ENCODE data around the gene SLC2A5.
"Not testable (repeated sequence)": the region's sequence is repeated elsewhere in the genome, so short reads cannot be mapped to it uniquely, and the experiment has no call there.

The SLC2A5 gene

DNA sequence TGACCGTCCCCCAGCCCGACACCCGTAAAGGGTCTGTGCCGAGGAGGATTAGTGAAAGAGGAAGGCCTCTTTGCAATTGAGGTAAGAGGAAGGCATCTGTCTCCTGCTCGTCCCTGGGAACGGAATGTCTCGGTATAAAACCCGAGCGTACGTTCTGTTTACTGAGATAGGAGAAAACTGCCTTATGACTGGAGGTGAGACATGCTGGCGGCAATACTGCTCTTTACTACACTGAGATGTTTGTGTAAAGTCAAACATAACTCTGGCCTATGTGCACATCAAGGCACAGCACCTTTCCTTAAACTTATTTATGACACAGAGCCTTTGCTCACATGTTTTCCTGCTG is 67.2 kb downstream of the SLC2A5 start:
- not testable (repeated sequence) for DNase-seq

DNA sequence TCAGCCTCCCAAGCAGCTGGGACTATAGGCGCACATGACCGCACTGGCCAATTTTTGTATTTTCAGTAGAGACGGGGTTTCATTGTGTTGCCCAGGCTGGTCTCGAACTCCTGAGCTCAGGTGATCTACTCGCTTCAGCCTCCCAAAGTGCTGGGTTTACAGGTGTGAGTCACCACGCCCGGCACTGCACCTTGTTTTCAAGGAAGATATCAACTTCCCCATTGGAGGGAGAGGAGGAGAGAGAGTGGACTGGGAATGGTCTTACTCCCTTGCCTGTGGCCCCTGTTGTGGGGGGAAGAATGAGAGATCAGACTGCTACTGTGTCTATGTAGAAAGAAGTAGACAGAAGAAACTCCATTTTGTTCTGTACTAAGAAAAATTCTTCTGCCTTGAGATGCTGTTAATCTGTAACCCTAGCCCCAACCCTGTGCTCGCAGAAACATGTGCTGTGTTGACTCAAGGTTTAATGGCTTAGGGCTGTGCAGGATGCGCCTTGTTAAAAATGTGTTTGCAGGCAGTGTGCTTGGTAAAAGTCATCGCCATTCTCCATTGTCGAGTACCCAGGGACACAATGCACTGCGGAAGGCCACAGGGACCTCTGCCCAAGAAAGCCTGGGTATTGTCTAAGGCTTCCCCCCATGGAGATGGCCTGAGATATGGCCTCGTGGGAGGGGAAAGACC is 67.8 kb downstream of the SLC2A5 start:
- DNase-seq, result not testable (repeated sequence)

DNA sequence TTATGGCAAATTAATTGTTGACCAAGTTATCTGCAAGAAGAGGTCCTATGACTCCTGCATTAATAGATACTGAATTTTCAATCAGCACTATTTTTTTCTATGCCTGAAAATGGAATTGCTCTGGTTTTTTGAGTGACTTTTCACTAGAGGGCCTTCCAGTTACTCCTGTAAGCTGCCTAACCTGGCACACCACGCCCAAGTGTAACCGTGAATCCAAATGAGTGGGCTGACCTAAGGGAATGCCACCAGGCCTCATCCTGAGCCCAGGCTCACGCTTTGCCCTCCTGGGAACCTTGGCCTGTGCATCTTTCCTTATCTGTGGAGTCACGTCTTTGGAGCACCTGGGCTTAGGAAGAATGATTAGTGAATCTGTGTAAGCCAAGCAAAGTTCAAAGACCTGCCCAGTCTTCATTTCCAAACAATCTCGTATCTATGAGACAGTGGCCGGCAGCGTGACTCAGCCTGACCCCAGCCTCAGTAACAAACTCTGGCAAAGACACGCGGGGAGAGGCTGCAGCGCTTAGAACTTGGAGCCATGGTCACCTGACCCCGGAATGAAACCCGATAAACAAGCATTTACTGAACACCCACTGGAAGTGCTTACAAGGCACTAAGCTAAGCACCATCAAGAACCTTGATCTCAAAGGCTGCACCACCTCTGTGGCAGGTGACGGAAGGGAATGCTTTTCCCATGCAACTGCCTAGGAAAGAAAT is 75.3 kb downstream of the SLC2A5 start:
- DNase-seq, result not testable (repeated sequence)

DNA sequence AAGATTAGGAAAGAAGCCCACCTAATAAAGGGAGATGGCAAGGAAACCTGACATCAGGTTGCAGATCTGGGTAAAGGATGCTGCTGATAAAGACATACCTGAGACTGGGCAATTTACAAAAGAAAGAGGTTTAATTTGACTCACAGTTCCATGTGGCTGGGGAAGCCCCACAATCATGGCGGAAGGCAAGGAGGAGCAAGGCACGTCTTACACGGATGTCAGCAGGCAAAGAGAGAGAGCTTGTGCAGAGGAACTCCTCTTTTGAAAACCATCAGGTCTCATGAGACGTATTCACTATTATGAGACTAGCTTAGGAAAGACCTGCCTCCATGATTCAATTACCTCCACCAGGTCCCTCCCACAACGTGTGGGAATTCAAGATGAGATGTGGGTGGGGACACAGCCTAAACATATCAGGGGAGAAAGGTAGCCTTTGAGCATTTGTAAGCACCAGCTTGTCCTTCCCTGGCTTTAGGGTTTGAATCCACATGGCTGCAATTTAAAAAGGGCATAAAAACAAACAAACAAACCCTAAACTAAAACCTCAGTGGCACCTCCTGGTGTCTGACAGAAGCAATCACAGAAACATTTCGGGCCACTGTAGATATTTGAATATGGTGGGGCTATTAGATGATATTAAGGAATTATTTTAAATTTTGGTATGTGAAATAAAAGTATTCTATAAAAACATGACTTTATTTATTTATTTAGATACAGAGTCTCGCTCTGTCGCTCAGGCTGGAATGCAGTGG is 76.3 kb downstream of the SLC2A5 start:
- no peak for DNase-seq

DNA sequence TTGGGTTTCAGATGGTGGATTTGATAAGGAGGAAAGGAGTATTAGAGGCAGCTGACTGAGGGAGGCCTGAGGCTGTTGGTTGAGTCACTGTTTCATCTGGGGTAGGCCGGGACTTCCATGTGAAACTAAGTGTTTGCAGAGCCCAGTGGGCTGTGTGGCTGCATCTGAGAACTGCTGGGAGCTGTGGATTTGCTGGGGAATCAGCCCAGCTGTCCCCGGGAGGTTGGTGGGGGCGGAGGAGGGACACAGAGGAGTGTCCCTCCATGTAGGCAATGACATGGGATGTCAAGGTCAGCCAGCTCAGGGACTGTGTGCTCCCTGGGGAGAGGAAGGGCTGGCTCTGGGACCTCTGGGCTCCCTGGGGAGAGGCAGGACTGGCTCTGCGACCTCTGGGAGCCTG is 79.6 kb downstream of the SLC2A5 start:
- no peak for DNase-seq

DNA sequence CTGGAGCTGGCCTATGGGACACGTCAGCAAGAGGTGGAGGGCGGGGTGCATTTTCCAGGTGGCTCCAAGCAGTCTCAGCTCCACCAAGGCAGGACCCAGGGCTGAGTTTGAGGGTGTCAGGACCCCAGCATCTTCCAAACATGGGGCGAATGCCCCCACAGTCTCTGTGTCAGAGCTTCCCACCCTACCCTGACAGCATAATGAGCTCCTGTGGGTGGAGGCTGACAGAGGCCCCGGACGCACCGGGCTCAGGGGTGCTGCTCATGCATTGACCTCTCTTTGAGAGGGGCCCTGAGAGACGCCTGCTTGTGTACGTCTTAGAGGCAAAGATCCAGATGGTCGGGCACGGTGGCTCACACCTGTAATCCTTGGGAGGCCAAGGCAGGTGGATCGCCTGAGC is 80.4 kb downstream of the SLC2A5 start:
- DNase-seq, result no peak

DNA sequence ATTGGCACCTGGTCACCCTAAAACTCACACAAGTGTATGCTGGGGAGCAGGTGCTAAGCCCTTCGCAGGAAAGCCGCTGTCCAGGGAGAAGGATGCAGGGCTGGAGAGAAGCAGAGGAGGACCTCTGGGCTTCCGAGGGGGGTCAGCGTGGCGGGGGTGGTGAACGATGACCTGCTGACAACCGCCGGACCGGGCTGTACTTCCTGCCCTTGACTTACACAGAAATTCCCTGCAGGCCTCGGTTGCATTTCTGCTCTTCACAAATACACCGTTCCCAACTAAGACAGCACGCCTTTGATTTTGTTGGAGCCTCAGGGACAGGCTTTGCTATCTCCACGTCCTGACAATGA is 80.8 kb downstream of the SLC2A5 start:
- no peak for DNase-seq

DNA sequence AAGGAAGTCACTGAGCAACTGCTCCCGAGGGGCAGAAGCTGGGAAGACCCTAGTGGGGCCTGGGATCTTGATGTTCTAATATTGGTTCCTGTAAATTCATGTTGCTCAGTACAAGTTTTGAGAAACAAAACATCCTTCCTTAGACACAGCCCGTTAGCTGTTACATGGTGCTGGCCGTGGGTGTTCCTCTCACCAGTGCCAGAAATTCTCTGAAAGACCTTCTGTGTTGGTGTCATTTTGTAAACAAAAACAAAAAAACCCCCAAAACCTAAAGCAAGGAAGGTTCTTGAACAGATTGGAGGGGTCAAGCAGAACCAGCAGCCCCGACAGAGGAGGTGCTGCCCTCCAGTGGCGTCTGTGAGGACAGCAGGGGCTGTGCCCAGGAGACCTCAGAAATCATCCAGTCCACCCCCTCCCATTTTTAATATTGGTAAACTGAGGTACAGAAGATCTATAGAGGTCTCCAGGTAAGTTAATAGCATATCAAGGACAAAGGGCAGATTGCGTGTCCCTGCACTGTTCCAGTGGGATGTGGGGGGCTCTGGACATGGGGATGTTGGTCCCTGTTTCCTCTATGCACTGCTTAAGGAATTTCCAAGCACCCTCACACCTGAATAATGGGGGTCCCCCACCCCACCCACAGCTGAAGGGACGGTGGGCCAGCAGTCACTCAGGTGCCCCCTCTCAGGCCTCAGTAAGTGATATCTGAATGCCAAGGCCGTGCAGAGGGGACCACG is 81.4 kb downstream of the SLC2A5 start:
- DNase-seq, result peak; percentile 73

DNA sequence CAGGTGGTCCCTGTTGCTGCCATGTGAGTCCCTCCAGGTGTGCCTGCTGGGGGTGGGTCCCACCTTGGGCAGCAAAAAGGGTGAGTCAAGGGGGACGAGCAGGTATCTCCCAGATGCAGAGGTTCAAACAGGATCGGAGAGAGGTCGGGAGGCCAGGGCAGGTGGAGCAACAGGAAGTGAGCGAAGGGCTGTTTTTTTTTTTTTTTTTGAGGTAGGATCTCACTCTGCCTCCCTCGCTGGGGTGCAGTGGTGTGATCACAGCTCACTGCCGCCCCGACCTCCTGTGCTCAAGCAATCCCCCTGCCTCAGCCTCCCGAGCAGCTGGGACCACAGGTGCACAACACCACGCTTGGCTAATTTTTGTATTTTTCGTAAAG is 82.6 kb downstream of the SLC2A5 start:
- DNase-seq, result no peak

DNA sequence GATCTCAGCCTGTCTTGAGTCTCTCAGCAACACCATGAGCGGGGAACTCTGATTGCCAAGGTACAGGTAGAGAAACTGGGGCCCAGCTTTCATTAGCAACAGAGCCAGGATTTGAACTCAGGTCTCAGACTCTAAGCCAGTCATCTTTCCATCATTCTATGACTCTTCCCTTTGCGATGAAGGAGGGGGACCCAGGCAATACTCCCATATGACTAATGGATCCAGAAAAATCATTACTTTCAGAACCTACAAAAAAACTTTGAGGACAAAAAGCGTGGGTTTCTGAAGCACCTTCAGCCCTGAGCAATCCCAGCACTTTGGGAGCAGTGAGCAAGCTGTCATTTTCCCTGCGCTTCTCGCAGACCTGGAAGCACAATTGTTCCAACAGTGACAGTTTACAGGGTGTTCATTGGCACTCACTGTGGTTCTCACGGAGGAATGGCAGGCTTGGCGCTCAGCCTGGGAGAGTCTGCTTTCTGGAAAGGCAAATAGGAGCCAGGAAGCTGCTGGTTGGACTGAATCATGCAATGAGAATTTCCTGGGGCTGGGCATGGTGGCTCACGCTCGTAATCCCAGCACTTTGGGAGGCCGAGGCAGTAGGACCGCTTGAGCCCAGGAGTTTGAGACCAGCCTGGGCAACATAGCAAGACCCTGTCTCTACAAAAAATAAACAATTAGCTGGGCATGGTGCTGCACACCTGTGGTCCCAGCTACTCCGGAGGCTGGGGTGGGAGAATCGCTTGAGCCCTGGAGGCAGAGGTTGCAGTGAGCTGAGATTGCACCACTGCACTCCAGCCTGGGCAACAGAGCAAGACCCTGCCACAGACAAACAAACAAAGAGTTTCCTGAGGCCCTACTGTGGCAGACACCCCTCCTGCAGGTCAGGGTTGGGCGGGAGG is 83.3 kb downstream of the SLC2A5 start:
- DNase-seq, result no peak
